Neutrophil (primary cell): ENCODE data around the gene TPST2.
A peak's percentile ranks its signal among the peaks of the same experiment; 100 is the strongest.

ENCODE experiments used
- H3K27ac ChIP-seq: fragments of 200-600 bp; sonication (generic); 2 replicates; pipeline ENCODE4 v1.5.1; 2016; ENCODE audit warnings: mild to moderate bottlenecking, moderate library complexity
- H3K27me3 ChIP-seq: fragments of 200-600 bp; sonication (generic); 2 replicates; pipeline ENCODE4 v1.6.0; 2016; ENCODE audit warnings: mild to moderate bottlenecking
- H3K36me3 ChIP-seq: fragments of 200-600 bp; sonication (generic); 2 replicates; pipeline ENCODE4 v1.5.1; 2017
- H3K4me1 ChIP-seq, 2 experiments: fragments of 200-600 bp in 1 of 2; sonication (generic) in 1 of 2; 1 replicate in 1 of 2; 2 replicates in 1 of 2; pipeline versions ENCODE4 v1.5.1 to v1.6.1; 2013 to 2016; ENCODE audit warnings: low read depth in 1 of 2, low read length in 1 of 2, mild to moderate bottlenecking in 1 of 2, moderate library complexity in 1 of 2; ENCODE audit not compliant: control insufficient read depth in 1 of 2, insufficient read depth in 1 of 2
- H3K4me3 ChIP-seq, 2 experiments: fragments of 200-600 bp in 1 of 2; sonication (generic) in 1 of 2; 1 replicate in 1 of 2; 2 replicates in 1 of 2; pipeline ENCODE4 v1.5.1; 2013 to 2016; ENCODE audit warnings: low read depth in 1 of 2, low read length in 1 of 2, mild to moderate bottlenecking in 1 of 2, moderate library complexity in 1 of 2
- H3K9me3 ChIP-seq: fragments of 200-600 bp; sonication (generic); 2 replicates; pipeline ENCODE4 v1.5.1; 2016
- TF ChIP-seq, protein P1 (sequence below): fragments of 200-600 bp; sonication (generic); IDR thresholded peaks from 2 replicates; pipeline ENCODE4 v1.5.1; 2016; ENCODE audit warnings: antibody characterized with exemption

TPST2 gene

DNA sequence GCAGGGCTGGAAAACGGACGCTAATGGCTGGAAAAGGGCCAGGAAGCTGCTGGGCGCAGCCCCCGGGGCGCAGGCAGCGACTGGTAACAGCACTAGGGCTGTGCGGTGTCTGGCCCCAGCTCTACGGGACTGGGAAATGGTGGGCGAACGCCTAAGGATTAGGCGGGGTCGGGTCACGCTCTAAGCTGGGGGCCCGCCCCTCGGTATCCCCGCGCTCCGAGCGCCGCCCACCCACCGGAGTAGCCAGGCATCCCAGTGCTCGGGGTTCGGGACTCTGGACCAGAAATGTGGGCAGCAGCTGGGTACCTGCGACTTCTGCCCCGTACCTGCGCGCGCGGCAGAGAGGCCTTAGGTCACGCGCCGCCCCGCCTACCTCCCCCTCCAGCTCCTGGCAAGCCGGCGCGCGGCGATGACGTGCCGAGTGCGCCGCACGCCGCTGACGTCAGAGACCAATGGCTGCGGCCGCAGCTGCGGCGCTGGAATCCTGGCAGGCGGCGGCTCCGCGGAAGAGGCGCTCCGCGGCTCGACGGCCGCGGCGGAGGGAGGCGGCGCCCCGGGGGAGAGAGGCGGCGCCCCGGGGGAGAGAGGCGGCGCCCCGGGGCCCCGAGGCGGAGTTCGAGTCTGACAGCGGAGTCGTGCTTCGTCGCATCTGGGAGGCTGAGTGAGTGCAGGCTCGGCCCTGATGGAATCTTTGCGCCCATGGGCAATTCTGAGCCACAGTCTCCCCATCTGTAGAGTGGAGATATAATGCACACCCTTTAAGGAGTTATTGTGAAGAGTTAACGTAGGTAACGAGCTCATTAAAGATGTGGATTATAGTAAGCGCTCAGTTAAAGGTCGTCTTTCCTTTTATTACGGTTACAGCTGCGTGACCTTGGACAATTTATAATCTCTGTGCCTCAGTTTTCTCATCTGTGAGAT lies 106.2 kb downstream of the TPST2 start, which contains the start of the genes HPS4 and SRRD:
Gene HPS4 (minus strand): TSS at position 345 of the 921 bp plus-strand sequence. CDS start 2,021 bp downstream, outside the sequence.
Gene SRRD (plus strand): TSS at position 439 of the 921 bp plus-strand sequence. CDS start 14 bp downstream, at position 453.
- Histone ChIP-seq H3K4me1 (peaks cover 45 to 46% of the 10 kb centered on the region in 2 experiments), H3K4me3 (peak within 1 kb of the TSS; percentile 88 to 89), H3K27ac (peak within 1 kb of the TSS; percentile 86), H3K36me3 (peaks cover 14% of the 10 kb centered on the region), H3K9me3 (no peaks in the 10 kb centered on the region), H3K27me3 (no peaks in the 10 kb centered on the region)
- TF ChIP-seq, protein P1, sequence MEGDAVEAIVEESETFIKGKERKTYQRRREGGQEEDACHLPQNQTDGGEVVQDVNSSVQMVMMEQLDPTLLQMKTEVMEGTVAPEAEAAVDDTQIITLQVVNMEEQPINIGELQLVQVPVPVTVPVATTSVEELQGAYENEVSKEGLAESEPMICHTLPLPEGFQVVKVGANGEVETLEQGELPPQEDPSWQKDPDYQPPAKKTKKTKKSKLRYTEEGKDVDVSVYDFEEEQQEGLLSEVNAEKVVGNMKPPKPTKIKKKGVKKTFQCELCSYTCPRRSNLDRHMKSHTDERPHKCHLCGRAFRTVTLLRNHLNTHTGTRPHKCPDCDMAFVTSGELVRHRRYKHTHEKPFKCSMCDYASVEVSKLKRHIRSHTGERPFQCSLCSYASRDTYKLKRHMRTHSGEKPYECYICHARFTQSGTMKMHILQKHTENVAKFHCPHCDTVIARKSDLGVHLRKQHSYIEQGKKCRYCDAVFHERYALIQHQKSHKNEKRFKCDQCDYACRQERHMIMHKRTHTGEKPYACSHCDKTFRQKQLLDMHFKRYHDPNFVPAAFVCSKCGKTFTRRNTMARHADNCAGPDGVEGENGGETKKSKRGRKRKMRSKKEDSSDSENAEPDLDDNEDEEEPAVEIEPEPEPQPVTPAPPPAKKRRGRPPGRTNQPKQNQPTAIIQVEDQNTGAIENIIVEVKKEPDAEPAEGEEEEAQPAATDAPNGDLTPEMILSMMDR: peak; percentile 35

GRCh38 chr22:26483043-26483438 lies 106.9 kb downstream of the TPST2 start:
- peak overlapping the region; percentile 88 to 89 for H3K4me3 ChIP-seq
- TF ChIP-seq, protein P1: no peak

DNA sequence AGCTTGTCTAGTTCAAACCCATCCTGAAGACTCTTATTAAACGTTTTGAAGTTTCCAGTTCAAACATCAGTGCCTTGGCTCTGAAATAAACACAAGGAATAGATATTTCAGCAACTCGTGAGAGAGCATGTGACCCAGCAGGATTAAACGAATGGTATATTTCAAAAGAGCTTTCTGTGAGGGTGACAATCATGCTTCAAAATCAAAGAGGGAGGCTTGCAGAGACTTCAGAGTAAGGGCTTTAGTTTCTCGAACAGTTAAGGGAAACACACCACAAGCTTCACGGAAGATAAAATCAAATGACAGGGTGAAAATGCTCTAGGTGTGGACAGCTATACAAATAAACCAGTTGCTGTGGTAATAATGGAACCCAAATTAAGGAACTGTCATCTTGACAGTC lies 107.8 kb downstream of the TPST2 start:
- Histone ChIP-seq H3K4me3 (no peak overlapping the region), H3K27me3 (no peaks in the 10 kb centered on the region), H3K36me3 (peaks cover under 1% of the 10 kb centered on the region), H3K9me3 (no peaks in the 10 kb centered on the region), H3K4me1 (peaks cover 59% of the 10 kb centered on the region in 2 experiments), H3K27ac (peak overlapping the region; percentile 86)
- TF ChIP-seq, protein P1: no peak

More at GRCh38 chr22:26483043-26483438, 106.9 kb downstream of the TPST2 start:
- Histone ChIP-seq H3K27ac (peak overlapping the region; percentile 86), H3K27me3 (no peaks in the 10 kb centered on the region), H3K9me3 (no peaks in the 10 kb centered on the region), H3K4me1 (peaks cover 50% of the 10 kb centered on the region in 2 experiments), H3K36me3 (peaks cover 8% of the 10 kb centered on the region)

- Histone ChIP-seq H3K36me3 (no peaks in the 10 kb centered on the region), H3K27me3 (no peaks in the 10 kb centered on the region), H3K27ac (no peak overlapping the region), H3K4me1 (peaks cover 64% of the 10 kb centered on the region in 2 experiments), H3K4me3 (no peak overlapping the region), H3K9me3 (no peaks in the 10 kb centered on the region)
- TF ChIP-seq, protein P1: no peak
Measured at GRCh38 chr22:26481694-26482093, 108.2 kb downstream of the TPST2 start.

GRCh38 chr22:26481112-26481693 lies 108.7 kb downstream of the TPST2 start:
- peaks cover 69% of the 10 kb centered on the region in 2 experiments for H3K4me1 ChIP-seq
- TF ChIP-seq, protein P1: no peak
- H3K4me3 ChIP-seq: no peak overlapping the region
- no peaks in the 10 kb centered on the region for H3K27me3 ChIP-seq
- no peaks in the 10 kb centered on the region for H3K36me3 ChIP-seq
- H3K27ac ChIP-seq: no peak overlapping the region
- H3K9me3 ChIP-seq: no peaks in the 10 kb centered on the region
